Mammary epithelial cell (primary cell): ENCODE measurements around the gene ZBED1.
"Not testable (repeated sequence)": the region's sequence is repeated elsewhere in the genome, so short reads cannot be mapped to it uniquely, and the experiment has no call there.

Experiments used
- CTCF ChIP-seq, 2 donors: IDR thresholded peaks in 1 of 2; conservative IDR thresholded peaks in 1 of 2; 2 replicates each; pipeline ENCODE4 v1.5.1; 2011 to 2012; ENCODE audit warnings: inconsistent platforms in 2 of 2, low read length in 2 of 2, mild to moderate bottlenecking in 2 of 2, control low read depth in 1 of 2, low read depth in 1 of 2; ENCODE audit not compliant: insufficient read depth in 1 of 2; ENCODE audit errors: extremely low read depth in 1 of 2
- EZH2 ChIP-seq: IDR thresholded peaks from 2 replicates; pipeline ENCODE4 v1.6.1; 2012; ENCODE audit warnings: low read length, inconsistent platforms, borderline replicate concordance

- not testable (repeated sequence) for TF ChIP-seq CTCF (conservative IDR thresholded peaks at IDR 0.05 in 1 of 2, IDR thresholded peaks at IDR 0.05 in 1 of 2; ENCODE audit: extremely low read depth in 1 of 2, insufficient read depth in 1 of 2, low read depth in 1 of 2, low read length in 2 of 2); EZH2
These were observed 19.2 kb downstream of the ZBED1 start for GRCh38 chrX:2481597-2481996.
